ENCODE data around the gene FGF12. TPM values are rescaled to one million over a fixed set of nuclear protein-coding genes. Genes with fewer than 3 reads are reported as not detected.

The FGF12 gene
- total and polyA plus RNA-seq, 2 experiments from 2014 or later: 6.0 to 14.3 TPM

- TF ChIP-seq ZNF331 (CRISPR knock-in tag; IDR thresholded peaks at IDR 0.05; ENCODE audit: low read depth) (no peak), CREB1 (CRISPR knock-in tag; IDR thresholded peaks at IDR 0.05; ENCODE audit: low read depth) (no peak), EZH2phosphoT487 (IDR thresholded peaks at IDR 0.05; ENCODE audit: unreplicated experiment) (no peak), CTCF (conservative IDR thresholded peaks at IDR 0.05; ENCODE audit: low read depth in 2 of 2) (no peak)
Observed at GRCh38 chr3:192108820-192109219, 618.5 kb downstream of the FGF12 start (continued).

- no peaks in the 10 kb centered on the region for H3K27me3 ChIP-seq (ENCODE audit: insufficient read depth)
- H2AFZ ChIP-seq: no peak overlapping the region
- no peaks in the 10 kb centered on the region for H3K79me2 ChIP-seq (replicated peaks; ENCODE audit: insufficient read depth)
- no peaks in the 10 kb centered on the region for H3K36me3 ChIP-seq (ENCODE audit: insufficient read depth)
- no peak for ATAC-seq
- Mint-ChIP-seq H3K9me3 (no peaks in the 10 kb centered on the region), H3K27me3 (ENCODE audit: insufficient read depth, low read depth, poor library complexity) (peaks cover 2% of the 10 kb centered on the region), H3K36me3 (ENCODE audit: low read depth) (no peaks in the 10 kb centered on the region), H3K4me3 (no peak overlapping the region), H3K4me1 (peaks cover 23% of the 10 kb centered on the region; the same call in 2 of the 3 replicates), H3K27ac (no peak overlapping the region)
- H3K4me3 ChIP-seq: no peak overlapping the region
- H3K4me2 ChIP-seq: no peak overlapping the region
- no peak for TF ChIP-seq CREB1 (CRISPR knock-in tag; IDR thresholded peaks at IDR 0.05; ENCODE audit: low read depth)
- no peak for TF ChIP-seq ZNF331 (CRISPR knock-in tag; IDR thresholded peaks at IDR 0.05; ENCODE audit: low read depth)
- no peak for TF ChIP-seq ZNF114 (CRISPR knock-in tag; IDR thresholded peaks at IDR 0.05)
- no peak for TF ChIP-seq EZH2phosphoT487 (IDR thresholded peaks at IDR 0.05; ENCODE audit: unreplicated experiment)
- TF ChIP-seq REST (IDR thresholded peaks at IDR 0.05; ENCODE audit: unreplicated experiment): no peak
- no peak for TF ChIP-seq ZNF462 (CRISPR knock-in tag; IDR thresholded peaks at IDR 0.05)
- no peak for TF ChIP-seq STAT1 (IDR thresholded peaks at IDR 0.05; ENCODE audit: unreplicated experiment)
- TF ChIP-seq NANOG (IDR thresholded peaks at IDR 0.05; ENCODE audit: borderline replicate concordance): no peak
- no peak for DNase-seq (ENCODE audit: low spot score)
- no peak overlapping the region for H3K27ac ChIP-seq (ENCODE audit: low read depth)
- H3K4me1 ChIP-seq (ENCODE audit: insufficient read depth): peaks cover 16% of the 10 kb centered on the region; the same call in 1 of the 2 replicates
- H3K9me2 ChIP-seq (ENCODE audit: insufficient read depth): no peaks in the 10 kb centered on the region
- no peaks in the 10 kb centered on the region for H4K20me1 ChIP-seq (replicated peaks; ENCODE audit: insufficient read depth)
- H3F3A ChIP-seq (replicated peaks; ENCODE audit: low read depth): no peaks in the 10 kb centered on the region
Observed at GRCh38 chr3:192106543-192106942, 620.8 kb downstream of the FGF12 start.
